Left ventricle myocardium inferior (tissue), 1 donor: ENCODE measurements around the gene DMP1. TPM values are rescaled to one million over a fixed set of nuclear protein-coding genes. Genes with fewer than 3 reads are reported as not detected.
A peak's percentile ranks its signal among the peaks of the same experiment; 100 is the strongest.

Experiments
- DNase-seq: peaks from one replicate; pipeline ENCODE4 v3.0.0-alpha.2; 2020
- H3K27ac ChIP-seq: fragments of 200-600 bp; replicated peaks from 2 replicates; pipeline ENCODE4 v1.8.0; 2021
- H3K27me3 ChIP-seq: fragments of 200-600 bp; 2 replicates; pipeline ENCODE4 v1.8.0; 2021; ENCODE audit warnings: low read depth
- H3K36me3 ChIP-seq: fragments of 200-600 bp; 2 replicates; pipeline ENCODE4 v1.8.0; 2021
- H3K4me1 ChIP-seq: fragments of 200-600 bp; 2 replicates; pipeline ENCODE4 v1.8.0; 2021
- H3K4me3 ChIP-seq: fragments of 200-600 bp; 2 replicates; pipeline ENCODE4 v1.8.0; 2021; ENCODE audit warnings: mild to moderate bottlenecking, moderate library complexity
- H3K9me3 ChIP-seq: fragments of 200-600 bp; replicated peaks from 2 replicates; pipeline ENCODE4 v1.8.0; 2021
- CTCF ChIP-seq: fragments of 200-600 bp; IDR thresholded peaks from 2 replicates; pipeline ENCODE4 v1.8.0; 2021; ENCODE audit warnings: antibody characterized with exemption, mild to moderate bottlenecking, borderline replicate concordance
- intact Hi-C: fragments of 100-400 bp; cut with micrococcal nuclease; formaldehyde crosslinking; loops from one replicate; pipeline ENCODE4 v1.11.0; 2022
- total RNA-seq: library from RNA; stranded (reverse); fragmentation: NEBNext Ultra II Directional; extraction: Animal tissue kit (Norgen Biotek cat#: 25700); gene quantifications from one replicate; pipeline ENCODE4 v1.2.1, GENCODE V29; 2021
- donor health status: DM: no; HTN: yes; CAD: no; lungs with severe emphysema.

DMP1 gene
- total RNA-seq, 1 donor from 2014 or later, result not detected

DNA sequence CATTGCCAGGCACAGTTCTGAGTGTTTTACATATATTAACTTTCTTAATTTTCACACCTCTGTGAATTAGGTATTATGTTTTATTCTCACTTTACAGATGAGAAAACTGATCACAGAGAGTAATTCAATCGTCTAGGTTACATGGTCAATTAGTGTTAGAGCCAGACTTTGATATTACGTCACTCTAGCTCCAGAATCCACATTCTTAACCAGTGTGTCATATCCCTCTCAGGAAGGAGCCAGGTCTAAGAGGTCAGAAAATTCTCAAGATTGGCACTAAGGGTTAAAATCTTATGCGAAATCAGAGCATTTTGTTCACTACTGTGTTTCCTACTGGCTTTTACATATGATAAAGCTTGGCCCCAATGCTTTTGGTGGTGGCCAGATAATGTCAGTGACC lies 7.4 kb downstream of the DMP1 start:
- Histone ChIP-seq H3K9me3 (no peaks in the 10 kb centered on the region), H3K4me3 (no peak overlapping the region), H3K27me3 (no peaks in the 10 kb centered on the region), H3K27ac (no peak overlapping the region), H3K4me1 (peaks cover 5% of the 10 kb centered on the region), H3K36me3 (no peaks in the 10 kb centered on the region)
- intact Hi-C loops, result no loop called here
- DNase-seq, result no peak
- TF ChIP-seq CTCF, result no peak

GRCh38 chr4:87659247-87659931 lies 9.3 kb downstream of the DMP1 start:
- intact Hi-C loops, result no loop called here
- H3K4me1 ChIP-seq, result peaks cover 5% of the 10 kb centered on the region
- peak overlapping the region; percentile 10 for H3K27ac ChIP-seq
- no peaks in the 10 kb centered on the region for H3K27me3 ChIP-seq
- no peaks in the 10 kb centered on the region for H3K9me3 ChIP-seq
- no peak for TF ChIP-seq CTCF
- no peak for DNase-seq
- no peak overlapping the region for H3K4me3 ChIP-seq
- no peaks in the 10 kb centered on the region for H3K36me3 ChIP-seq

GRCh38 chr4:87662871-87663270 lies 12.8 kb downstream of the DMP1 start:
- H3K27me3 ChIP-seq, result no peaks in the 10 kb centered on the region
- no peak overlapping the region for H3K4me3 ChIP-seq
- H3K9me3 ChIP-seq, result no peaks in the 10 kb centered on the region
- DNase-seq, result no peak
- intact Hi-C loops, result no loop called here
- TF ChIP-seq CTCF, result no peak
- peaks cover 5% of the 10 kb centered on the region for H3K4me1 ChIP-seq
- H3K27ac ChIP-seq, result peak overlapping the region; percentile 43
- no peaks in the 10 kb centered on the region for H3K36me3 ChIP-seq

- H3K27ac ChIP-seq, result peak overlapping the region; percentile 9
- no peak for TF ChIP-seq CTCF
- intact Hi-C loops, result no loop called here
- H3K27me3 ChIP-seq, result no peaks in the 10 kb centered on the region
- no peak for DNase-seq
- peaks cover 32% of the 10 kb centered on the region for H3K9me3 ChIP-seq
- no peak overlapping the region for H3K4me3 ChIP-seq
- no peaks in the 10 kb centered on the region for H3K36me3 ChIP-seq
- no peaks in the 10 kb centered on the region for H3K4me1 ChIP-seq
Measured at GRCh38 chr4:87669373-87669772, 19.3 kb downstream of the DMP1 start.

DNA sequence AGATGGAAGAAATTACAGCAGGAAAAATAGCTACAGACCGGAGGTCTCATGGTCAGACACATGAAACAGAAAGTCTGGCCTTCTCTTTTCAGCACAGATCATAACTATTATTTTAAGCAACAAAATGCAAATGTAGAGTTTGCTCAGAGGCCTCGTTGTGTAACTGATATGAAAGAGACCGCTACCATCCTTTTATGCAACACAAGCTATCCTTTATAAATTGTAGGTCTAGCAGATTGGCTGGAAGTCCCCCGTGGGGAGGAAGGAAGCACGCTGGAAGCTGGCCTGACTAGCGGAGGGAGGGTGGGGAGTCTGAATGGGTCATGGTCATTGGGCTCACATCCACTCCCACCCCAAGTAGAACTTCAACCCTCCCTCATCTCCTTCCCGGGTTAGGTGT lies 27.7 kb downstream of the DMP1 start:
- TF ChIP-seq CTCF, result no peak
- H3K9me3 ChIP-seq, result peaks cover 28% of the 10 kb centered on the region
- peak; percentile 43 for DNase-seq
- peaks cover 28% of the 10 kb centered on the region for H3K4me1 ChIP-seq
- no peaks in the 10 kb centered on the region for H3K27me3 ChIP-seq
- H3K4me3 ChIP-seq, result no peak overlapping the region
- no peaks in the 10 kb centered on the region for H3K36me3 ChIP-seq
- peak overlapping the region; percentile 78 for H3K27ac ChIP-seq
- intact Hi-C loops, result loop anchor here (5.0 to 10.0 kb wide), 2 partner anchors 133 to 160 kb away; no protein-coding TSS in a partner anchor
